Activated T-cell treated with anti-CD3 and anti-CD28 coated beads for 48 hours (primary cell): ENCODE data around the gene CENPL.
A peak's percentile ranks its signal among the peaks of the same experiment; 100 is the strongest.
"Not testable (repeated sequence)": the region's sequence is repeated elsewhere in the genome, so short reads cannot be mapped to it uniquely, and the experiment has no call there.

Source experiments
- DNase-seq: peaks from one replicate; pipeline ENCODE4 v3.0.0-alpha.2; 2020; ENCODE audit warnings: low read depth

The CENPL gene

DNA sequence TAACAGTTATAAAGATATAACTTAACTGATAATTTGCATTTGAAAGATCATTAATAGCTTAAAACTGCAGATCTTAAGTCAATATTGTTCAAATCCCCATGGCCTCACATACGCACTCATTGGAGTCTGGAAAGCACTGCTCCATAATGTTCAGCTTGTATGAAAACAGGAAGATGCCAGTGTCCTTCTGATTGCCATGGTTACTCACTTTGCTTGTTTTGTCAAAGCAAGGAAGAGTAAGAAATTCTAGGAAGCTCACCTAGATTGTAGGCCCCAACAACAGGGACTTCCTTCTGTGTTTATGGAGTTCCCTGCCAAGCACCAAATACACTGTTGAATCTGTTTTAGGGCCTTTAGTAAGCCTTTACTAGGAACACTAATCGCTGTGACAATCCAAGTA, 32.2 kb upstream of the CENPL start:
- DNase-seq = no peak

DNA sequence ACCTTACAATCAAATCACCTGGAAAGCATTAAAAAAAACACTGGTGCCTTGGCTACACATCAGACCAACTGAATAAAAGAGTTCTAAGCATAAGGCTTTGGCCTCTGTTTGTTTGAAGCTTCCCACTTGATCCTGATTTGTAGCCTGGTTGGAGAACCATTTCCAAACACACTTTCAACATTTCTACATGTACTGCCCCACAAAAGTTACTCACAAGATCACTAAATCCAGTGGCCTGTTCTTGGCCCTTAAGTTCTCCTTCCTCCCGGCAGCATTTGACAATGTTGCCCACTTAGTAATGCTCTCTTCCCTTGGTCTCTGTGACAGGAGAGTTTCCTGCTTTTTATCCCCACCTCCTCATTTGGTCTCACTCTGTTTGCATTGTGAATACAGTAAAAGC, 31.3 kb upstream of the CENPL start:
- DNase-seq = no peak

DNA sequence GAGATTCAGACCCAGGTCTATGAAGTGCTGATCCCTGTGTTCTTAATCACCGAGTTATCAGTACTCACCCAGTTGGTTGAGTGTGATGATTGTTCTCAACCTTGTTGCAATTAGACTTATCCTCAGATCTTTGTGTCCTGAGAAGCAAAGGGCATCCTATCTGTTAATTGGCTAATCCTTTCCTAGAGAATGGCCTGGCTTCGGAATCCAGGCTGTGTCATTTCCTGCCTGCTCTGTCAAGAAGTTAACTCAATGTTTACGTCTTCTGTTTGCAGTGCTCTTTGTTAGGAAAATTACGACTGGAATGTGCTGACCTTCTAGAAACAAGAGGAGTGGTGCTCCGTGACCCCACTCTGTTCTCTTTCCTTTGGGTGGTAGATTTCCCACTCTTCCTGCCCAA, 28.4 kb upstream of the CENPL start:
- DNase-seq = no peak

DNA sequence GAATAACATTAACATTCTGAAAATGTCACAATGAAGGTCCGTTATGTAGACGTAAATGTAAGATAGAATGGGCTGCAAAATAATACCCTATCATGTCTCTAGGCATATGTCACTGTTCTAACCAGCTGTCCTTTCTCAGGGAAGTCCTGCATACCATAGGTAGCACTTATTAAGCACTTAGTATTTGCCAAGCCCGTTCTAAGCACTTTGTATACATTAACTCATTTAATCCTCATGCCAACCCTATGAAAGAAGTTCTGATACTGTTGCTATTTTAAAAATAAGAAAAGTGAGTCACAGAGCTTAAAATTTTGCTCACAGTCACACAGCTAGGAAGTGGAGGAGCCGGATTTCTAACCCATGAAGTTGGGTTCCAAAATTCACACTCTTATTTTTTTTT, 27.4 kb upstream of the CENPL start:
- DNase-seq = no peak

DNA sequence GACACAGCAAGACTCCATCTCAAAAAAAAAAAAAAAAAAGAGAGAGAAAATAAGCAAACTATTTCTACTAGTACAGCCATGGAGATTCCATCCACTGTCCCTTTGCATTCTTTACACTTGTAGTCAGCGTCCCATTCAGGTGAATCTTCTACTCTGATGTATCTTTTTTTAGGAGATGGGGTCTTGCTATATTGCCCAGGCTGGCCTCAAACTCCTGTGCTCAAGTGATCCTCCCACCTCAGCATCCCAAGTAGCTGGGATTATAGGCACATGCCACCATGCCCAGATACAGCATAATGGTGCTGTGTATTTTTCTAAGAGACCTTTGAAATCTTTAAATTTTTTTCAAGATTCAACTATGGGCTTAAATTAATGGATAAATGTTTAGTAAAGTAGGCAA, 8.1 kb upstream of the CENPL start:
- DNase-seq = no peak

DNA sequence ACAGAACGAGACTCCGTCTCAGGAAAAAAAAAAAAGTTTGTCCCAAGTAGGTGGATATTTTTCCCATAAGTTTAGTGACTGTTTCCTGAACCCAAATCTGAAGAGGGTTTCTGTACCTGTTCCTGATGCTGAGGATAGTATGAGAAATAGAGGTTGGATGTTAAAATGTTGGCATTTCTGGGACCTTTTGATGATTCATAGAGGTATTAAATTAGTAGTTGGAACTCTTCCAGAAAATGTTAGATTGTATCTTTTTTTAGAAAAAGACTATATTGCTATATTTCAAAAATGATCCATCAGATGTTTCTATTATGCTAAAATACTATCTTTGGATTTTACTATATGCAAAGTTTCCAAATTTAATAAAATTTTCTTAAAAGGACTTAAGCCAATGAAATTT, 2.9 kb upstream of the CENPL start:
- DNase-seq = no peak

DNA sequence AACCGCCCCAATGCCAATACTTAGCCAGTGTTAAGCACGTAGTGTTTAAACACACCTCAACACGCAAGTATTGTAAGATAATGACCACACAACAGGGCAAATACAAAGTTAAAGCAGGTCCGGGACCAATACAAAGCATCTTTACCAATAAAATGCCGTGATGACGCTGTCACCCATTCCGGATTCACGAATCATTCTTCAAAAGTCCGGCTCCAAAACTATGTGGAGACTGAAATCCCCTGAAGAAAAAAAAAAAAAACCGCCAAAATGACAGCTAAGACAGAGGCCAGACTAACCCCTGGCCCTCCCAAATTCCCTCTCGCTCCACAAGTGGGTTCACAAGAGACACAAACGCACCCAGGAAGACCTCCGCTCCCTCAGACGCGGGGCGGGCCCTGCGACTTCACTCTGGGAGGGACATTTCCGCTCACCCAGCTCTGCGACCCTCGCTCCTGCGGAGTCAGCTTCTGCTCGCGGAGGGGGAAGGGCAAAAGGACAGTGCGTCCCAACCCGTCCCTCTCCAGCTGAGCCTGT, 835 bp downstream of the CENPL start:
- no peak for DNase-seq

DNA sequence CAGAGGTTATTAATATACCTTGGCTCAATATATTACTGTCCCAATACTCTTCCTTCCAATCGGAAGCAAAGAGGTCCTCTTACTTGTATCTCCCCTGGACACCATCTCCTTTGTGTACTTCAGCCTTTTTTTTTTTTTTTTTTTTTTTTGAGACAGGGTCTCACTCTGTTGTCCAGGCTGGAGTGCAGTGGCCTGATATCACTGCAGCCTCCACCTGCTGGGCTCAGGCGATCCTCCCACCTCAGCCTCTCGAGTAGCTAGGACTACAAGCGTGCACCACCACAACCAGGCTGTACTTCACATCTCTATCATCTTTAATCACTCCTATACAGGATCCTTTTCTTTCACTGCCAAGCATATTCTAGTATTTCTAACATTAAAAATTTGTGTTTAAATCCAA, 3.0 kb downstream of the CENPL start:
- no peak for DNase-seq

DNA sequence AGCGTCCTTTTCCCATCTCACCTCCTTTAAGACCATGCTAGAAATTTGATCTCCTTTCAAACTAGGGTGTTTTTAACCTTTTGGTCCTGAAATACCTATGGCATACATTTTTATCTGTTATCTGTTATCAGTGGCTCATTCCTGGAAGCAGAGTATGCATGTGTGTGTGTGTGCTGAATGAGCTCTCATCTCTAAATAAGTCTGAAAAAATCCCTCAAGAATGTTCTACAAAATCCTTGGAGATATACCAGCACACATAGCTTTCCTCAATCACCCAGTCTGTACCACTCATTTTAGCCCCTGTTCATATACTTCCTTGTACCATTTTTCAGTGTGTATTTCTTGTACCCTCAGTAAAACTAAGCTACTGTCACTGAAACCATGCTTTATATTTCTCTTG, 6.2 kb downstream of the CENPL start:
- DNase-seq = no peak

DNA sequence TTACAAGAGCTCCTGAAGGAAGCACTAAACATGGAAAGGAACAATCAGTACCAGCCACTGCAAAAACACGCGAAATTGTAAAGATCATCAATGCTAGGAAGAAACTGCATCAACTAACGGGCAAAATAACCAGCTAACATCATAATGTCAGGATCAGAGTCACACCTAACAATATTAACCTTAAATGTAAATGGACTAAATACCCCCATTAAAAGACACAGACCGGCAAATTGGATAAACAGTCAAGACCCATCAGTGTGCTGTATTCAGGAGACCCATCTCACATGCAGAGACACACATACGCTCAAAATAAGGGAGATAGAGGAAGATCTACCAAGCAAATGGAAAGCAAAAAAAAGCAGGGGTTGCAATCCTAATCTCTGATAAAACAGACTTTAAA, 11.0 kb downstream of the CENPL start:
- DNase-seq = not testable (repeated sequence)

DNA sequence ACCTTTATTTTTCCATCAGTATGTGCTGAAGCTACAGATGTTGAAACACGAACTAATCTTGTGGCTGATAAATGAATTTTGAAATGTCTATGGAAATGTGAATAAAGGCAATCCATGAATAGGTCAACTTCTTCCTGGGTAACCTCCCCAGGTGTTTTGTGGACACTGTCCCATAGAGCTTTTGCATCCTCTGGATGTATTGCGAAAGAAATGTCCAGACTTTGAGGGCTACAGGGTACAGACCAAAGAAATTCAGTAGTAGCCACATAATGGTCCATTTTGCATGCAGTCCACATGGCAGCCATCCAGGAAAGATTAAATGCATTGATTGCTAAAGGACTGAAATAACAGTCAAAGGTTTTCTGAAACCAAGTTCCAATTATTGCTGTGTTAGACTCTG, 21.7 kb downstream of the CENPL start:
- DNase-seq = no peak

DNA sequence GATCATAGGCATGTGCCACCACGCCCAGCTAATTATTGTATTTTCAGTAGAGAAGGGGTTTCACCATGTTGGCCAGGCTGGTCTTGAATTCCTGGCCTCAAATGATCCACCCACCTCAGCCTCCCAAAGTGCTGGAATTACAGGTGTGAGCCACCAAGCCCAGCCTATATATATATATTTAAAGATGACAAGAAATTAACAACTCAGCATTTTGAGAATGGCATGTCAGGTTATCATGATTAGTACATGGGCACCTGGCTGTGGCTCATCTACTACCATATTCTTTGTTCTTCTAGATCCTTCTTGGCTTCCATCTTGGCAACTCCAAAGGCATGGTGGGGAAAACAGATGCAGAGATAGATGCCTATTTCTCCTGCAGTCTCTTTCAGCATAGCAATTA, 24.7 kb downstream of the CENPL start:
- DNase-seq = not testable (repeated sequence)

DNA sequence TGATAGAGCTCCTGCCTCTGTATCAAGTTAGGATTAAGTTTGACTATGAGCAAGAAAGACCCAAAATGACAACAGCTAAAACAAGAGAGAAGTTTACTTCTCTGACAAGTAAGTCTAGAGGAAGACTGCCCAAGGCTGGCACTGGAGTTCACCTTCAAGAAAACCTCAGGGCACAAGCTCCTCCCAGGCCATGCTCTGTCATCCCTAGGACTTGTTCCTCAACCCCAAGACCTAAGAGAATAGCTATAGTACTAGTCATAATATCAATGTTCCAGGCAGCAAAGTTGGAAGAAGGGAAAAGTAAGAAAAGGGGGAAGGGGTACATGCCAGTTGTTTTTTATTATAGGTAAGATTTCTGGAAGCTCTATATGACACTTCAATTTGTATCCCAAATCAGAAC, 26.6 kb downstream of the CENPL start:
- DNase-seq = no peak

DNA sequence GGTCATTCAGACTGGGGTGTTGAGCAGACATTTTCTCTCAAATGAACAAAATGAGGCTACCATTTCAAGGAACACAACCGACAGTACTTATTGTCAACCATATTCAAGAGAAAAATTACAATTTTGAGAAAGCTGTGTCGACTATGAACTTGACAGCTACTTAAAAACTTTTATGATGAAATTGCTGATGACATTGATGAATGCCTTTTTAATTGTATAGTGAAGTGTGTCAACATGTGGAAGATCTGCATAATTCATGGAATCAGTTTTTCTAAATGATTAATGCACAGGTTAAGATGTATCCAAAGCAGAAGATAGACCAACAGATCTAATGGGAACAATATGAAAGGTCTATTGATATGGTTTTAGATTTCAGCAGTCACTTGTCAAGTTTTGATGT, 34.8 kb downstream of the CENPL start:
- DNase-seq = no peak

DNA sequence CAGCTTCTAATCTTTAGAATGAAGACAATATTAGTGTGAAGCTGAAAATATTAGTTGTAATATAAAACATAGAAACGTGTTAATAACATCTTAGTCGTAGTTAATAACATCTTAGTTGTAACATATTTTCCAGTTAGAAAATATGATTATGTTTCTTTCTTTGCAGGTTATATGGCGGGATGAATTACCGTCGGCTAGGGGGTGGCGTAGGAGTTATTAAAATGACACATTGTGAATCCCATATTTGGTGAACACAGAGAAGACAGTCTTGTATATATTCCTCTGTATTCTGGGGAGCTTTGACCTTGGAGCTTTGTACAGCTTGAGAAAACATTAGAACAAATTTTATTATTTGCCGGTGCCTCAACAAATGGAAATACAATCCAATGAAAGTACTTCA, 39.7 kb downstream of the CENPL start:
- DNase-seq = no peak

DNA sequence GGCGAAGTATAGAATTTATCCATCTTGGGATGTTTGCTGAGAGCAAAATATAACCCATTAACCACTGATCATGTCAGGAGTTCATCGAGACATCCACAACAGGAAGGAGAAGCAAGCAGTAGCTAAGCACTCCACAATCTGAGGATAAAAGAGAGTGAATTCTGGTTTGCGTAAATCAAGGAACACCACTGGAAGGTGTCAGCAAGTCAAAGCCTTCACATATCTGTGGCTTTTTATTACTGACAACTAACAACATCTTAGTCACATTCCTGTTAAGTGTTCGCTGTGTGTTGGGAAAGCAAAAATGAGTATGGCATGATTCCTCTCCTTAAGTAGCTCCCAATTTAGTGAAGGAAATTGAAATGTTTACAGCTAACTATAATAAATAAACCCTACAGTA, 44.7 kb downstream of the CENPL start:
- DNase-seq = no peak

DNA sequence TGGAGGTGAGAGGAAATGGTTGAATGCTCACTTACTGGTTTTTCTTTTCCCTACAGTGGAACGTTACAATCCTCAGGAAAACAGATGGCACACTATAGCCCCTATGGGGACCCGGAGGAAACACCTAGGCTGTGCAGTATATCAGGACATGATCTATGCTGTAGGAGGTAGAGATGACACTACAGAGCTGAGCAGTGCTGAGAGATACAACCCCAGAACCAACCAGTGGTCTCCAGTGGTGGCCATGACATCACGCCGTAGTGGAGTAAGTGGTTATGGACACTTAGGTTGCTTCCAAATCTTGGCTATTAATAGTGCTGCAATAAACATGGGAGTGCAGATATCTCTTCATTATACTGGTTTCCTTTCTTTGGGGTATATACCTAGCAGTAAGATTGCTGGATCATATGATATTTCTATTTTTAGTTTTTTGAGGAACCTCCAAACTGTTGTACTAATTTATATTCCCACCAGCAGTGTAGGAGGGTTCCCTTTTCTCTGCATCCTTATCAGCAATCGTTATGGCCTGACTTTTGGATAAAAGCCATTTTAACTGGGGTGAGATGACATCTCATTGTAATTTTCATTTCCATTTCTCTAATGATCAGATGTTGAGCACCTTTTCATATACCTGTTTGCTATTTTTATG, 49.0 kb downstream of the CENPL start:
- no peak for DNase-seq

DNA sequence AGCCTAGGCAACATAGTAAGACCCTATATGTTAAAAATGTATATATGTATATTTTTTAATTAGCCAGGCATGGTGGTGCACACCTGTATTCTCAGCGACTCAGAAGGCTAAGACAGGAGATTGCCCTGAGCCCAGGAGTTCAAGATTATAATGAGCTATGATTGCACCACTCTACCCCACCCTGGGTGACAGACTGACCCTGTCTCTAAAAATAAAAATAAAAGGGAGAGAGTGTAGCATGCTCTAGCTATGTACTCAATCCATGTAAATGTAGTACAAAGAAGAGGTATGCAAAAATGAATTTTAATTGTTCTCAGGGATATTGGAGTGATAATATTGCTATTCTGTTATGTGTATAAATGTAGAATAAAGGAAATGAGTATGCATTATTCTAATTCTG, 53.1 kb downstream of the CENPL start:
- no peak for DNase-seq

DNA sequence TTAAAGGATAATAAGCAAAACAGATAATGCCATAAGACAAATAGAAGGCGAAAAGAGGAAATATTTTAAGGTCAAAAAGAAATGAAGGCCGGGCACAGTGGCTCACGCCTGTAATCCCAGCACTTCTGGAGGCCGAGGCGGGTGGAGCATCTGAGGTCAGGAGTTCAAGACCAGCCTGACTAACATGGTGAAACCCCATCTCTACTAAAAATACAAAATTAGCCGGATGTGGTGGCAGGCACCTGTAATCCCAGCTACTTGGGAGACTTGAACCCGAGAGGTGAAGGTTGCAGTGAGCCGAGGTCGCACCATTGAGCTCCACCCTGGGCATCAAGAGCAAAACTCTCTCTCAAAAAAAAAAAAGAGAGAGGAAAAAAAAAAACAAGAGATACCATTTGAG, 54.4 kb downstream of the CENPL start:
- DNase-seq = peak; percentile 10

DNA sequence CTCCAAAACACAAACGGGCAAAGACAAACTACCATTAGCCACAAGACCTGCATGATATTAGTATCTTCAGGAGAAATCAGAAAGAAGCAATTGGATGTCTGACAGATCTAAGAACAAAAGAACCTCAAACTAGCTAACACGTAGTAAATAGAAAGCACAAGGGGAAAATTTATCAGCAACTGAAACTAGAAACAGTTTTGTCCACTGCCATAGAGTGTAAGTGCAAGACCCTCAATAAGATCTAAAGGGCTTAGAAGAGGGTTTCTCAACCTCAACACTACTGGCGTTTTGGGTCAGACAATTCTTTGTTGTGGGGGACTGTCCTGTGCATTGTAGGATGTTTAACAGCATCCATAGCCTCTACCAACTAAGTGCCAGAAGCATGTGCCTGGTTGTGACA, 55.9 kb downstream of the CENPL start:
- DNase-seq = no peak

DNA sequence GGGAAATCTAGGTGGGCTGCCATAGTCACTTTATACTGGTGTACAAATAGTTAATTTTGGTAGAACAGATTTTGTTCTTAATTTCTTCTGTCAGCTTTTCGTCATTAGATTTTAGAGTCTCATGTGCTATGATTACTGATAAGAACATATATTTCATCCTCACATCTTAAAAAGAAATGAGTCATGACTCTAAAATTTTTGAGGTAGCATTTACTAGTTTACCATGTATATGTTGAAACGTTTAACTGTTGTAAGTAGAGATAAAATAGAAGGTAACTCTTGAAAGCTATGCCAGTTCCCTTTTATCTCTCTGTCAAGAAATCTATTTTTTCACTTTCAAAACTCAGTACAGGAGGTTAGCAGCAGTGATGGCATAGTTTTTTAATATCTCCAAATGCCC, 56.5 kb downstream of the CENPL start:
- no peak for DNase-seq

DNA sequence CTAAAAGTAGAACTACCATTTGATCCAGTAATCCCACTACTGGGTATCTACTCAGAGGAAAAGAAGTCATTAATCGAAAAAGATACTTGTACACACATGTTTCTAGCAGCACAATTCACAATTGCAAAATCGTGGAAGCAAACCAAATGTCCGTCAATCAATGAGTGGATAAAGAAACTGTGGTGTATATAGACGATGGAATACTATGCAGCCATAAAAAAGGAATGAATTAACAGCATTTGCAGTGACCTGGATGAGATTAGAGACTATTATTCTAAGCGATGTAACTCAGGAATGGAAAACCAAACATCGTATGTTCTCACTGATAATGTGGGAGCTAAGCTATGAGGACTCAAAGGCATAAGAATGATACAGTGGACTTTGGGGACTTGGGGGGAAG, 60.4 kb downstream of the CENPL start:
- DNase-seq = not testable (repeated sequence)

DNA sequence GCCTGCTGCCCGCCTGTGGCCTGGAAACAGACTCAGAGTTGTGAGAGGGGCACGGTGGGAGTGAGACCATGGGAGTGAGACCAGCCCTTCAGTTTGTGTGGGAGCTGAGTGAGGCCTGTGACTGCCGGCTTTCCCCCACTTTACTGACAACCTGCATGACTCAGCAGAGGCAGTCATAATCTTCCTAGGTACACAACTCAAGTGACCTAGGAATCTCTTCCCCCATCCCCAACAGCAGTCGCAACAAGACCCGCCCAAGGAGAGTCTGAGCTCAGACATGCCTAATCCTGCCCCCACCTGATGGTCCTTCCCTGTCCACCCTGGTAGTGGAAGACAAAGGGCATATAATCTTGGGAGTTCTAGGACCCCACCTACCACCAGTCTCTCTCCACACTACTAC, 65.7 kb downstream of the CENPL start:
- no peak for DNase-seq

DNA sequence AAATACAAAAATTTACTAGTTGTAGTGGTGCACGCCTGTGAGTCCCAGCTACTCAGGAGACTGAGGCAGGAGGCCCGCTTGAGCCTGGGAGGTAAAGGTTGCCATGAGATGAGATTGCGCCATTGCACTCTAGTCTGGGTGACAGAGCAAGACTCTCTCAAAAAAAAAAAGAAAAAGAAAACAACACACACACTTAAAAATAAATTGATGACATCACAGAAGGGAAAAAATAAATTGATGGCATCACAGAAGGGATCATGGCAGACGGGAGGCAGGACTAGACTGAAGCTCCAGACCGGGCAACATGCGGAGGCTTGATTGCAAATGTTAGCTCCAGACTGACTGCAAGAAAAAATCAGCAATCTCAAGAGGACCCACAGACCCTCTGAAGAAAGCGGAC, 66.6 kb downstream of the CENPL start:
- DNase-seq = no peak

DNA sequence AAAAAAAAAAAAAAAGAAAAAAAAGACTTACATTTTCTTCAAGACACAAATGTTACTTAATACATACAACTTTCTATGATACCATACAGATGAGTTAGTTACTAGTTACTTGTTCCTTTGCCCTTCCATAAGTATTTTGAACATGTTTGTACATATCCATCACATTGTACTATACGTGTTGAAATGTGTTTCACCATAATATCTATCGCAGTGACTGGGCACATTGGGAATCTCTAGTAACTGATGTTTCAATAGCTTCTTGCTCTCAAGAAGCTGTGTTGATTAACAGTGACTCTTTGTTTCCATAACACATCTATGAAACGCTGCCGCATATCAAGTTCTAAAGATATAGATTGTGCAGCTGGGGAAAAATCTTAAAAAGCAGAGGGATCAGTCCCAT, 67.0 kb downstream of the CENPL start:
- DNase-seq = no peak
